Neuron (in vitro differentiated cells): ENCODE measurements around the gene ADGRB3.
"Not testable (repeated sequence)": the region's sequence is repeated elsewhere in the genome, so short reads cannot be mapped to it uniquely, and the experiment has no call there.

ENCODE experiments used
- H2AFZ ChIP-seq: one replicate; pipeline ENCODE4 v1.6.1; 2013; ENCODE audit warnings: low read depth, mild to moderate bottlenecking, inconsistent platforms, low read length, moderate library complexity
- H3K27me3 ChIP-seq: one replicate; pipeline ENCODE4 v1.6.1; 2013; ENCODE audit warnings: low read length; ENCODE audit not compliant: insufficient read depth
- H3K36me3 ChIP-seq: one replicate; pipeline ENCODE4 v1.6.1; 2013; ENCODE audit warnings: low read length; ENCODE audit not compliant: insufficient read depth
- H3K4me1 ChIP-seq: one replicate; pipeline ENCODE4 v1.6.1; 2013; ENCODE audit warnings: low read length; ENCODE audit not compliant: insufficient read depth
- H3K4me3 ChIP-seq: 2 replicates; pipeline ENCODE4 v1.5.1; 2013; ENCODE audit warnings: mild to moderate bottlenecking, low read length, moderate library complexity
- H3K9me3 ChIP-seq: one replicate; pipeline ENCODE4 v1.6.1; 2013; ENCODE audit warnings: low read length

ADGRB3 gene

DNA sequence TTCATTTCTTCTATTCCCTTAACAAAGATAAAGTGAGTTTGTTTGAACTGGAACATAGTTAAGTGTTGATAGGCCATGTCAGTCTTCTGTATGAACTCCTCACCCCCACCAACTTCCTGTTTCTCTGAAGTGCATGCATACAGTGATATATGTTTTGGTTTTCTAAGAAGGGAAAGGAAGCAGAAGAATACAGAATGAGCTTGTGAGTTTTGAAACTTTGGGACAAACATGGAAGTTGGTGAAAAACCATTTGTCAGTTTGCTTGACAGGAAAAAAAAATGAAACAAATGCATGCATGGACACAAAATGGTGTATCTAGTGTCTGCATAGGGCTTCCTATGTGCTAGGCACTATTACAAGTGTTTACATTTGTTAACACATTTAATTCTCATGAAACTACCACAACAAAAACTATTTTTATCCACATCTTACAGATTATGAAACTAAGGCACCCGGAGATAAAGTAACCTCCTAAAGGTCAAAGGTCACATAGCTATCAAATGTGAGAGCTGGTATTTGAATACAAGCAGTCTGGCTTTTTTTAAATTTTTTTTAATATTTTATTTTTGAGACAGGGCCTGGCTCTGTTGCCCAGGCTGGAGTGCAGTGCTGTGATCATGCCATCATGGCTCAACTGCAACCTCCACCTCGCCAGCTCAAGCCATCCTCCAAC is 105.9 kb downstream of the ADGRB3 start:
- Histone ChIP-seq H3K36me3 (no peaks in the 10 kb centered on the region), H3K4me3 (no peak overlapping the region), H3K4me1 (no peaks in the 10 kb centered on the region), H2AFZ (no peak overlapping the region), H3K27me3 (no peaks in the 10 kb centered on the region), H3K9me3 (no peaks in the 10 kb centered on the region)

GRCh38 chr6:68741501-68742386 is 106.7 kb downstream of the ADGRB3 start:
- no peaks in the 10 kb centered on the region for H3K9me3 ChIP-seq
- H3K36me3 ChIP-seq, result no peaks in the 10 kb centered on the region
- H3K27me3 ChIP-seq, result no peaks in the 10 kb centered on the region
- H3K4me1 ChIP-seq, result no peaks in the 10 kb centered on the region
- H3K4me3 ChIP-seq, result no peak overlapping the region
- H2AFZ ChIP-seq, result no peak overlapping the region

DNA sequence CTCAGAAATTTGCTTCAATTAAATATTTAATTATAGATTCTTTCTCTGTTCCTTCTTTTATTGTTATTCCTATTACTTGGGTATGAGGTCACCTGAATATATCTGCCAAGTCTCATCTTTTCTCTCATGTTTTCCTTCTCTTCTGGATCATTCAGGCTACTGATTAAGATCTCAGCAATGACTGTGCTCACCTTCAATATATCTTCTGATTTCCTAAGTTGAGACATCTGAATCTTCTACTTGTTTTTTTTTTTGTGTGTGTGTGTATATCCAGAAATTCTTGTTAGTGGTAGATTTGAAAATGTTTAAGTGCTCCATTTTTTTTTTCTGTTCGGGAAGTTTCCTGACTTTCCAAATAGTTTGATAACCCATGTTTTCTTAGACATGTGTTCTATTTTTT is 108.0 kb downstream of the ADGRB3 start:
- no peaks in the 10 kb centered on the region for H3K9me3 ChIP-seq
- H3K27me3 ChIP-seq, result no peaks in the 10 kb centered on the region
- no peak overlapping the region for H3K4me3 ChIP-seq
- H3K4me1 ChIP-seq, result no peaks in the 10 kb centered on the region
- no peak overlapping the region for H2AFZ ChIP-seq
- no peaks in the 10 kb centered on the region for H3K36me3 ChIP-seq

GRCh38 chr6:68744376-68744775 is 109.3 kb downstream of the ADGRB3 start:
- not testable (repeated sequence) for H3K36me3 ChIP-seq, H3K9me3 ChIP-seq, H3K4me3 ChIP-seq, H2AFZ ChIP-seq, H3K4me1 ChIP-seq, H3K27me3 ChIP-seq

- no peaks in the 10 kb centered on the region for H3K27me3 ChIP-seq
- no peaks in the 10 kb centered on the region for H3K36me3 ChIP-seq
- H3K9me3 ChIP-seq, result no peaks in the 10 kb centered on the region
- no peak overlapping the region for H2AFZ ChIP-seq
- H3K4me1 ChIP-seq, result no peaks in the 10 kb centered on the region
- no peak overlapping the region for H3K4me3 ChIP-seq
Observed at GRCh38 chr6:68746376-68746775, 111.3 kb downstream of the ADGRB3 start.

- no peaks in the 10 kb centered on the region for H3K27me3 ChIP-seq
- no peaks in the 10 kb centered on the region for H3K36me3 ChIP-seq
- no peaks in the 10 kb centered on the region for H3K4me1 ChIP-seq
- no peaks in the 10 kb centered on the region for H3K9me3 ChIP-seq
- H3K4me3 ChIP-seq, result no peak overlapping the region
- H2AFZ ChIP-seq, result no peak overlapping the region
Observed at GRCh38 chr6:68747110-68747790, 112.2 kb downstream of the ADGRB3 start.

GRCh38 chr6:68747832-68748231 is 112.8 kb downstream of the ADGRB3 start:
- not testable (repeated sequence) for H3K9me3 ChIP-seq, H3K4me1 ChIP-seq, H3K36me3 ChIP-seq, H2AFZ ChIP-seq, H3K4me3 ChIP-seq, H3K27me3 ChIP-seq

- Histone ChIP-seq H3K4me1 (peaks cover 3% of the 10 kb centered on the region), H3K4me3 (no peak overlapping the region), H3K27me3 (no peaks in the 10 kb centered on the region), H3K36me3 (no peaks in the 10 kb centered on the region), H2AFZ (no peak overlapping the region), H3K9me3 (no peaks in the 10 kb centered on the region)
Observed at GRCh38 chr6:68754681-68755213, 119.7 kb downstream of the ADGRB3 start.

DNA sequence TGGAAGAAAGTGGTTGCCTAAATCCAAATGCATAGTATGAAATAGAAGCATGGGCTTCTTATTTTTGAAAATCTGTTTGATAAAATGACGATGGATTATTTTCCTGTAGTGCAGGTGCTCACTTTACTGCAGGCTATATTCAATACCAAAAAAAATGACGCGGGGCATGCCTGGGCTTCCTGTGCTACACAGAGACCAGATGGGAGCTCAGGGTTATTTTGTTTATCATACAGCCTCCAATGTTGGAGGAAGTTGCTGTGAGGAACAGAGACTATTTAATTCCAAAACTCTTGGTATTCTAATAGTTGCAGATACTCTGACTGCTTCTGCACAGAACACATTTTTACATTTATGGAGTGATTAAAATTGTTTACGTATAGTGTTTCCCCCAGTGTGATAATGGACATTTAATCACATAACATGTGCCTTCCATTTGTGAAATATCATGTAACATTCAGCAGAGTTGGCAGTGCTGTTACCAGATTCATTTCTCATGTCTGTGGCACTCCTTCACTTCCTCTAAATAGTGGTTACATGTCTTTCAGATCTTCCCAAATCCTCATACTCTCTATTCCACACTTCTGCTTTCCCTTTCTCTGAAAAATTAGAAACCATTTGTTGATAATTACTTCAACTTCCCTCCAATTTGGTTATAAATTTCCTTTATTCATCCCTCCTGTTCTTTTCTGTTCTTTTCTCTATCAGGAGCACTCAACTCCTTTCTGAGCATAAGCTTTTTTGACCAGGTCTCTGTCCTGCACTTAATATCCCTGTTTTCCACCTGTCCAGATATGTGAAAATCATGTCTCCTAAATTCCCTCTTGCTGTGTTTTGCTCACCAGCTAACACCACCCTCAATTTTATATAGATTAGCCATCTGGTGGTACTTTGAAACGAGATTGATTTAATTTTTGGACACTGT is 121.6 kb downstream of the ADGRB3 start:
- Histone ChIP-seq H3K27me3 (no peaks in the 10 kb centered on the region), H3K4me1 (peaks cover 3% of the 10 kb centered on the region), H3K9me3 (no peaks in the 10 kb centered on the region), H2AFZ (no peak overlapping the region), H3K4me3 (no peak overlapping the region), H3K36me3 (no peaks in the 10 kb centered on the region)

- Histone ChIP-seq H3K27me3 (no peaks in the 10 kb centered on the region), H2AFZ (no peak overlapping the region), H3K9me3 (no peaks in the 10 kb centered on the region), H3K36me3 (no peaks in the 10 kb centered on the region), H3K4me1 (peaks cover 3% of the 10 kb centered on the region), H3K4me3 (no peak overlapping the region)
Observed at GRCh38 chr6:68757821-68758220, 122.7 kb downstream of the ADGRB3 start.

DNA sequence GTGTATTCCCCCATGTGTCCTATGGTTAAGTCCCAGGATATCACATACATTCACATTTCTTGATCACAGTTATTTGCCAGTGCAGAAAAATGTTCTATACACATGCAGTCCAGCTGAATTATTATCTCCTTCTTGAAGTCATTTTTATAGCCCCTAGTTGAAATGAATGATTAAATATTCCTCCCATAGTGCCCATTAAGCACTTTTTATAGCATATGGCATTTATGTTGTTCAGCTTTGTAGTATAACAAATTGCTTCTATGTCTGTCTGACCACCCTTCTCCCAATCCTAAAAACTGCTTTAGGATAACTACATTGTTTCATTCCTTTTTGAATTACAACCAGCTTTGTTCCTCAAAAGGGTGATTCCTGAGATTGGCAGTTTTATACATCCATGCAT is 123.5 kb downstream of the ADGRB3 start:
- H3K9me3 ChIP-seq, result no peaks in the 10 kb centered on the region
- peaks cover 3% of the 10 kb centered on the region for H3K4me1 ChIP-seq
- no peak overlapping the region for H3K4me3 ChIP-seq
- no peaks in the 10 kb centered on the region for H3K27me3 ChIP-seq
- no peak overlapping the region for H2AFZ ChIP-seq
- no peaks in the 10 kb centered on the region for H3K36me3 ChIP-seq

DNA sequence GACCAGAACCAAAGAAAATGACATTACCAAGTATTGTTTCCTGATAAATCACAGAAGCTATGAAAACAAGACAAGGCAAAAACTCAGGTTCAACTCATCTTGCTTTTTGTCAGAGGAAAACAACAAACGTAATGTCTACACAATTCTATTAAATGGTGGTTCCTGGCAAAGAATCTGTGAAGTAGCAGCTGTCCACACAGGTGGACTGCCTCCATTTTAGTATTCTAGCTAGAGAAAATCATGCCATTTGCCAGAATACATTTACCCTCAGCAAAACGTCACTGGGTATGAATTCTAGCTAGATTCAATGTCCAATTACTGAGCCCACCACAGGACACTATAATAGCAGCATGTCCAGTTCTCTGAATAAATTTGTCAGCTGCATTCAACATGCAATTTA is 125.4 kb downstream of the ADGRB3 start:
- H3K9me3 ChIP-seq, result no peaks in the 10 kb centered on the region
- no peak overlapping the region for H2AFZ ChIP-seq
- H3K4me1 ChIP-seq, result peaks cover 3% of the 10 kb centered on the region
- no peaks in the 10 kb centered on the region for H3K27me3 ChIP-seq
- no peak overlapping the region for H3K4me3 ChIP-seq
- H3K36me3 ChIP-seq, result no peaks in the 10 kb centered on the region
